Skin epidermis (tissue), 12 donors: ENCODE results near the gene ZFHX3.

Experiments
- H3K27ac ChIP-seq, 21 experiments: fragments of 200-600 bp; sonication (generic) in 11 of 21; one replicate each; pipeline ENCODE4 v1.5.0; 2020; ENCODE audit warnings: mild to moderate bottlenecking in 3 of 21, inconsistent platforms in 2 of 21, moderate library complexity in 2 of 21
- H3K4me3 ChIP-seq, 7 experiments: fragments of 200-600 bp; sonication (generic) in 2 of 7; one replicate each; pipeline ENCODE4 v1.5.0; 2020; ENCODE audit warnings: inconsistent platforms in 2 of 7, mild to moderate bottlenecking in 2 of 7, moderate library complexity in 1 of 7

The ZFHX3 gene

DNA sequence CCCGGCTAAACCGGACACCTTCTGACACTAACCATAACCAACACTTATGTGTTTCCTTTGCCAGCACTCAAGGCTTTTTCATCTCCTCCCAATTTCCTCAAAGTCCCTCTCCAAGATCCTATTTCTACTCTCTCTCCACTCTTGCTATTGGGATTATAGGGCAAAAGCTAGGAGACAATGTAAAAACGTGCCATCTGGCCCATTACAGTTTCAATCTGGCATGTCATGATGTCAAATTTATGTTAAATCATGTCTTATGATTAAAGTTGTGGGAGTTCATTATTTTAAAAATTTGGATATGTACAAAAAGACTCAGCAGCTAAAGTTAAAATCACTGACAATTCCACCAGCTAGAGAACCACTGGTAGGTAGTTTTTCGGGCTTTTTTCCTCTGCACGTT, 77.3 kb downstream of the ZFHX3 start:
- H3K27ac ChIP-seq, result no peak overlapping the region
- no peak overlapping the region for H3K4me3 ChIP-seq

DNA sequence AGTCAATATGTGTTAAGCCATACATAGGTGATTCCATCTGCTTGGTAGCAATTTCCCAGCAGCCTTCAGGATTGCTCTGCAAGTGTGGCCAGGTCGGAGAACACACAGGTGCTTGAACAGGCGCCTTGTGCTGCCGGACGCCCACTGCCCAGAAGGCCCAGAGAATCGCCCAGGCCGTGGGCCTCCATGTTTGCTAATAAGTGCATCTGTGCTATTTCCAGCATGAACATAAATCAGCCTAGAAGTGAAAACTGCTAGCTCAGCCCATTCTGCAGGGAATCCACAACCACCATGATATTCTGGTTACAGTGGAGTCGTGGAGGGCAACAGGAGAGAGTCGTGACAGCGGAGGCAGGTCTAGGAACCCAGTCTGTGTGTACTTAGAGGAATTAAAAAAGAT, 78.1 kb downstream of the ZFHX3 start:
- Histone ChIP-seq H3K4me3 (no peak overlapping the region), H3K27ac (no peak overlapping the region)

DNA sequence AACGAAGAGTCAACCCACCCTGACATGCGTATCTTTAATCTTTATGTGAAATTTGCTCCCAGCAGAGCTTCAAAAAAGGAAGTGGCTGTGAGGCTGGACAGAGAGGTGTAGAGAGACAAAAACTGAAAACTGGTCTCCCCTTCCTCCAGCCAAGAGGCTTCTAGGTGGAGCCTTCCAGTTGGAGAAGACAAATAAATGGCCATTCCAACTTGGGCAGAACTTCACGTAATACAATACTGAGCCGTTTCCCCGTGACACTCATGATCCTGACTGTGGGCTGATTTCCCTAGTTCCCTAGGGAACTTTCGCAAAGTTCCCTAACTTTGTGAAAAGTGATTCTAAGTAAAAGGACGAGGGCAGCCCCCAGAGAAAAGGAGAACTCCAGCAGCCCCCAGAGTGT, 78.8 kb downstream of the ZFHX3 start:
- H3K27ac ChIP-seq, result no peak overlapping the region
- no peak overlapping the region for H3K4me3 ChIP-seq

DNA sequence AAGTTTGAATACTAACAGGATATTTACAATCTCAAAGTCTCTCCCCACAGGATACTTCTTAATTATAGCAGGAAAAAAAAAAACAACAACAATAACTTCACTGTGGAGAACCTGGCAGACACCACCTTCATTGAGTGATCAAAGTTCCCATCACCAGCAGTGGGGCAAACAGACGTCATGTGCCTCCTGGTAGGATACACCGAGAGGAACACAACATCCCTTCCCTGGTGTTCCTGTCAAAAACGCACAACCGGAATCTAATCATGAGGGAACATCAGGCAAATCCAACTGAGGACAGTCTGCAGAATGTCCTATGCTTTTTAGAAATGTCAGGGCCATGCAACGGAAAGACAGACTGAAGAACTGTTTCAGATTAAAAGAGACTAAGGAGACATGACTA, 80.0 kb downstream of the ZFHX3 start:
- H3K4me3 ChIP-seq, result no peak overlapping the region
- no peak overlapping the region for H3K27ac ChIP-seq

DNA sequence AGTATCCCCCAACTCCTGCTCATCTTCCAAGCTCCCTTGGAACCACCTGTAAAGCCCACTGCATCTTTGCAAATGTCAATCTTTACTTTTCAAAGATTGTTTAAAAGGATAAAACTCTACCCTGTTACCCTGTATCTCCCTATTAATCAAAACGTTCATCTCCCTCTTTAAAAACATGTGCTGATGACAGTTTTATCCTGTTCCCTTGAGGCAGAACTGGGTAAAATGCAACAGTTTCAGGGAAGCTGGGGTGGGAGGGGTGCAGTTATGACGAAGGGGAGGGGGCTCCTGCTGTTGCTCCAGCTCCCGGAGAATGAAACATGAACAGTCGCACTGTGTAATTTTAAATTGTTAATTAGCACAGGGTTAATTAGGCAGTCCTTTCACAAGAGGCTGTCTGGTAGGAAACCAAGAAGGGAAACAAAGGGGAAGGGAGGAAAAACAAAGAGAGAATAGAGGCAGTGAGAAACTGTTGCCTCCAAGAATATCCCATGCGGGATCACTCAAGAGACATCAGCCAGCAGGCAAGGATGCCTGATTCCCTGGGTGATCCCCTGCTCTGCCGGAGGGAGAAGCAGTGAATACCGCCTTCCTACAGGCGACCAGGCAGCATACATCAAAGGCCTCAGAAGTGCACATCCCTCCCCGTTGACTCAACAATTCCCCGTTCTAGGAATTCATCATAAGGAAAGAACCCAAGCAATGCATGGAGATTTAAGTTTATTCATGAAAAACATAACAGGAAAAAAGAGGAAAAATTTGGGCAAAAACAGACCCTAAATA, 84.2 kb downstream of the ZFHX3 start:
- no peak overlapping the region for H3K4me3 ChIP-seq
- no peak overlapping the region for H3K27ac ChIP-seq

DNA sequence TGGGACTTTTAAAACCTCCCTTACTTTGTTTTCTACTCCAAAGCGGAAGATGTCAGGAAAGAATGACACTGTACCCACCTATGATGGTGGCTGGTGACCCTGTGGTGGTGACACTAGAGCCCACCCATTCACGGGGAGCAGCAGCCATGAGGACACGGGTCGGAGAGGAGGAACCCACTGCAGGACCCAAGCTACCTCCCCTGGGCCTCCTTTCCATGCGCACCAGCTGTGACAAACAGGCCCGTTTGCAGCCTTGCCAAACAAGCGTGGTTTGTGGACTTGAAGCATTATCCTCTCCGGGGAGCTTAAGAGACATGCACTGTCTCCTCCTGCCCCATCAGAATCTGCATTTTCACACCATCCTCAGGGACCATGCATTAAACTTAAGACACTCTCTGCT, 85.6 kb downstream of the ZFHX3 start:
- Histone ChIP-seq H3K4me3 (no peak overlapping the region), H3K27ac (no peak overlapping the region)

DNA sequence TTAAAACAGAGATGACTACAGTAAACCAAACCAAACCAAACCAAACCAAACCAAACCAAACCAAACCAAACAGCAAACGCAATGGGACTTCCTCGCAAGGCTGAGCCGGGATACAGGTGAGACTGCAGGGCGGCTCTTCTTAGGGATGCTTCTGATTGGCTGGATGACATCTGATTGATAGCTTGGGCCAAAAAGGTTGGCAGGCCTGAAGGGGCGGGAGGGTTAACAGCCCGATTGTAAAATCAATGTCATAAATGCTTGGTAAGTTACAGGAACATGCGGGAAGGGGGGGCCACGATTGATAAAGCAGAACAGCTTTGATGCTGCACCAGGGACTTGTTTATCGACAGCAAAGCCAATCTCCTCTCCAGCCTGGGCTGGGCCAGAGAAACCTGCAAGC, 86.1 kb downstream of the ZFHX3 start:
- H3K27ac ChIP-seq, result no peak overlapping the region
- no peak overlapping the region for H3K4me3 ChIP-seq

DNA sequence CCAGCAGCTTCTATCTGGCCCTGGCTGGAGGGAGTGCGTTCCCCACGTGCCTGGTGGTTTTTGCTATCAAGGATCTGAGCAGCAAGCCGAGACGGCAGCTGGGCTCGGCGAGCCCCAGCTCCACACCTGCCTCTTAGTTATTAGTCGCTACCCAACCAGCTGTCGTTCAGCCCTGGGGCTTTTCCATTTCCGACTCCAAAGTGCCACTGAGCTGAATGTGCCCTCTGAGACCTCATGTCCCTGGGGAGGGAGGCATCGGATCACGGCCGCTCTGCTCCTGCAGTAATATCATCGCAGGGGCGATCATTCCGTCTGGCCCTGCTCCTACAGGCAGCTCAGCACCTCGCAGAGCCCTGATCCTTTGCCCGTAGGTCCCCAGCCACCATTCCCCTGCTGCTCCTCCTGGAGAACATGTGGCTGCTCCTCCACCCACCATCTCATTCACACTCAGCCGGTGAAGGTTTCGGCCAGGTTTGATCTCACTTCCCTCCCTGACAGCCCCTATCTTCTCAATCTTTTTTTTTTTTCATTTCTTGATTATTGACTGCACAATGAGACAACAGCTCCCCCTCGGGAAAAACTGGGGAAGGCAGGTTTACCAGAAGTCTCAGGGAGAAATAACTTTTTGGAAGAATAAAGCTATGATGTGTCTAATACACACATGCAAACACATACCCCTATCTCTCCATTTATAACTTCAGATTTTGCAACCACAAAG, 86.7 kb downstream of the ZFHX3 start:
- no peak overlapping the region for H3K4me3 ChIP-seq

DNA sequence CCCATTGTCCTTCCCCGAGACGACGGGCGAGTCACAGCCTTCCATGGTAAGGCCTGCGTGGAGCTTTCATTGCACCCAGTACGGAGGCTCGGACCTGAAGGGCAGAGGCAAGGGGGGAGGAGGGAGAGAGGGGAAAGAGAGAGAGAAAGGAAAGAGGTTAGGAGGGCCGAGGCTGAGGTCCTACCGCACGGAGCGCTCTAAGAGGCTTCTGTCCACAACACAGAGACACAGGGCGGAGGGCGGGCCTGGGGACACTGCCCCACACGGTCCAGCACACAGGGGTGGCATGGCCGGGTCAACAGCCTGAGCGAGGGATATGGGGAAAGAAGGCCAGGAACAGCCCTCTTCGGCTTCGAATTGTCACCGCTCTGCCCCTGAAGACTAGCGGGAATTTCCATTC, 87.8 kb downstream of the ZFHX3 start:
- Histone ChIP-seq H3K27ac (no peak overlapping the region), H3K4me3 (no peak overlapping the region)

More for the DNA sequence above, 86.7 kb downstream of the ZFHX3 start:
- H3K27ac ChIP-seq, result no peak overlapping the region

DNA sequence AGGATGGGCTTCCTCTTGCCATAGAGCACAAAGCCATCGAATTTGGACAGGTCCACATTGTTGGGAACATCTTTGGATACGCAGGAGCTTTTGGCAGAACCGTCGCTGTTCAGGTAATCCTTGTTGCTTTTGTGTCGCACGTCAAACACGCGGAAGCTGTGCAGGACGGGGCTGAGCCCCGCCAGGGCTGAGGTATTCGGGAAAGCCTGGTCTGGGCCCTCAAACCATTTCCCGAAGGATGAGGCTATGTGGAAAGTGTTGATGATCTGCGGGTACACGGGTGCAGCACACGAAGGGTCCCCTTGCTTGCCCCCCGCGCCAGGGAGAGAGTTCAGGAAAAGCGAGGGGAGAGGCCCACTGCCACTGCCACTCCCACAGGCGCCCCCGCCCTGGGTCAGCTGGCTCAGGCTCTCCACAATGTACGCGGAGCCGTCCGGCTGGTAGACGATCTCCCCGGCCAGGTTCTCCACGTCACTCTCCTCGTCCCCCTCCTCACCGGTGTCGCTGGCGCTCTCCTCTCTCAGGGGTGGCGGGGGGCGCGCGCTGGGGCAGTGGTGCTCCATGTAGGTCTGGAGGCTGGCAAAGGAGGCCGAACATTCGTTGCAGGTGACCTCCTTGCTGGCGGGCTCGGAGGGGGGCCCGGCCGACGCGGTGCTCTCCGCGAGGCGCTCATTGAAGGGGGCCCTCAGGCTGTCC, 88.5 kb downstream of the ZFHX3 start:
- Histone ChIP-seq H3K27ac (no peak overlapping the region), H3K4me3 (no peak overlapping the region)

DNA sequence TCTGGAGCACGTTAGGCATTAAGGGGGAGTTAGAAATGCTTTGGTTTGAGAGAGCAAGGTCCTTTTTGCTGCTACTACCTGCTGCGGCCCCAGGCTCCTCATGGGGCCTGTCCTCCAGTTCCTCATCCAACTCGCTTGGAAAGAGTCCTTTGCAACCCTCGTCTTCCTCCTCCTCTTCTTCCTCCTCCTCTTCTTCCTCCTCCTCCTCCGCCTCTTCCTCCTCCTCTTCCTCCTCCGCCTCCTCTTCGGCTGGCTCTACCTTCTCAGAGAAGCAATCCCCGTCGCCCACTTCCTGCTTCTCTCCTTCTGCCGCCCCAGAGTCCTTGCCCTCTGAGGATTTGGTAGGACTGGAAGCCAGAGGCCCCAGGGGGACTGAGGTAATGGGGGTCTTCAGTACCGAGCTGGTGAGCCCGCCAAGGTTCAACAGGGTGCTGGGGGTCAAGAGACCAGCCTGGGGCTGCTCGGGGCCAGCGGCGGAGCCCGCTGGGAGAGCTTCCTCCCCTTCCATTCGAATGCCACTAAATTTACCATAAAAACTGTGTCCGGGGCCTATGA, 89.3 kb downstream of the ZFHX3 start:
- Histone ChIP-seq H3K4me3 (no peak overlapping the region), H3K27ac (no peak overlapping the region)

DNA sequence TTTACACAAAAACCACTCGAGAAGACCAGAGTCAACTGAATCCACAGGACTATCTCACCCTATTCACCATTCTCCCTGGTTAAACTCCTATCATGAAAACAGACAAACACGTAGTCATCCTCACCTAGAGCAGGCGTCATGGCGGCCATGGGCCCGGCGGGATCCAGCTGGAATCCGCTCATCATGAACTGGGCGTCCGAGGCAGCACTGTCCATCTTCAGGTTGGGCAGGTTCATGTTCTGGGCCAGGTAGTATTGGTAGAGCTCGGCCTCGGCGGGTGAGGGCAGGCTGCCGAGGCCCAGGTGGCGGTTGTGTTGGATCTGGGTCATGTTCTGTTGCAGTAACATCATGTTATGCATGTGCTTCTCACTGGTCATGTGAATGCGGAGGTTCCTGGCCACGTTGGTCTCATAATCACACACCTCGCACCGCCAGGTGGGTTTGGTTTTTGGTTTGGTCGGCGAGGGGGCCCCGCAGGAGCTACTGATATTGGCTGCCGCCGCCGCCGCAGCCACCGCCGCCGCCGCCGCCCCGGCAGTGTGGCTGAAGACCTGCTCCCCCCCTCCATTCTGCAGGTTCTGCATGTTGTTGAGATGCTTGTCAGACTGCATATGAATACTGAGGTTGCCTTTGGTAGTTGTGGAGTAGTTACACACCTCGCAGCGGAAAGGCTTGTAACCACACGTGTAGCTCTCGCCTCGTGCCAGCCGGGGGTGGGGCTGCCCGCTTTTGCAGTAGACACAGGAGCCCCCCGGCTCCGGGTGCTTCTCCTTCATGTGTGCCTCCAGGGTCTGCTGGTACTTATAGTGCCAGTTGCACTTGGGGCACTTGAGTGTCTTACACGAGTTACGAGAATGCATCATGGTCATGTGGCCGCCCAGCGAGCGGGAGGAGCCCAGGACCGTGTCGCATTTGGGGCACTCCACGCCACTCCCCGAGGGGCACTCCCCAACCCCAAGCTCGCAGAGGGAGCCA, 90.3 kb downstream of the ZFHX3 start:
- no peak overlapping the region for H3K27ac ChIP-seq
- H3K4me3 ChIP-seq, result no peak overlapping the region

DNA sequence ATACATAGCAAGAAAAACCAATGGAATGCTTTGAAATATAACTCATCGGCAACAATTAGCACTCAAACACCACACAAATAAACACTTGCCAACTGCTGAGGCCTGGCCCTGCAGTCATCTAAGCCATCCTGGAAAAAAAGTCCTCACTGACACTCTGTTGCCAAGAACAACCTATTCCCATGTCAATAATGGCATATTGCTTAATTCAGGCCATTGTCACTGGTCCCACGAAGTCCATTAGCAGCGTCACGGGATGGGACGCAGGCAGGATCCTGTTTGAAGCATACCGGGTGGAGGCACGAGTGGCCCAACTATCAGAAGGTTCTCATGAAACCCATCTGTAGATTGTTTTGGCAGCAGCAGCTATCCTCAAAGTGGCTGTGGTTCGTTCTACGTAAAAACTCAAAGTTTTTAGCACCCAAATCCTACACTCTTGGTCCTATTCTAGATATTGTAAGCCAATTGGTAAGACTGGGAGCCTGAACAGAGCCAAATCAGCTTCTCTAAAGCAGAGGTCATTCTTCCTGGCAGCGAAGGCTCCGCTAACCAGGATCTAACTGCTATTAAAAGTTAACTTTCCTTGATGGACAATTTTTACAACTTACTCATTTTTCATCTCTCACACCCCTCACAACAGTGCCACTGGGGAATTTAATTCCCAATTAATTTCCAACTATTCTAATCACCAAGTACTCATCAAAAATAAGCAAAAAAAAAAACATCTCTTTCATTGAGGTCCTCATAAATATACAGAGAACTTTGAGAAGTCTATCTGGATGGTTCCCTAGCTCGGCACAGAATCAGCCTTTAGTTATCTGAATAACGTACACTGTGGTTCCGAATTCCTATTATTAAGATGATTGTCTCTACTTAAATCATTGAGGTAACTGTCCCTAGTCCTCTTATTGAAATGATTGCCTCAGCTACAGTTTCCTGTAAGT, 91.5 kb downstream of the ZFHX3 start:
- H3K4me3 ChIP-seq, result no peak overlapping the region
- no peak overlapping the region for H3K27ac ChIP-seq

DNA sequence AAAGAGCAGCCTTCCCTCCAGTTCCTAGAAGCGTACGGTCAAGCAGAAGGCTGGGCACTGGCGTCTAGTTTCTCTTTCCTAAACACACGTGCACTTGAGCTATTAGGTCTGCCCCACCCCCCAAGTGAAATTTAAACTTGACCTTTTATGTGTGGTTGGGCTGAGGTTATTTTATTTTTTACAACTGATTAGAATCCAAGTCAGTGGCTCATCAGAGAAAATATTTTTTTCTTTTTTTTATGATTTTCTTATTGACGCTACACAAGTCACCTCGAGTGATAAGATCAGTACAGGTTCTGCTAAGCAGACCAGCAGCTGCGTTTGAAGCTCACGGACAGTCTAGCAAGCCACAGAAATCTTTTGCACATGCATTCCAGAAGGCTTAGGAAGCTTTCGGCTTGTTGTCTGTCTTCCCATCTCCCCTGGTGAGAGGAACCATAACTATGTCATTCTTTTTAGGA, 95.1 kb downstream of the ZFHX3 start:
- Histone ChIP-seq H3K27ac (no peak overlapping the region), H3K4me3 (no peak overlapping the region)

DNA sequence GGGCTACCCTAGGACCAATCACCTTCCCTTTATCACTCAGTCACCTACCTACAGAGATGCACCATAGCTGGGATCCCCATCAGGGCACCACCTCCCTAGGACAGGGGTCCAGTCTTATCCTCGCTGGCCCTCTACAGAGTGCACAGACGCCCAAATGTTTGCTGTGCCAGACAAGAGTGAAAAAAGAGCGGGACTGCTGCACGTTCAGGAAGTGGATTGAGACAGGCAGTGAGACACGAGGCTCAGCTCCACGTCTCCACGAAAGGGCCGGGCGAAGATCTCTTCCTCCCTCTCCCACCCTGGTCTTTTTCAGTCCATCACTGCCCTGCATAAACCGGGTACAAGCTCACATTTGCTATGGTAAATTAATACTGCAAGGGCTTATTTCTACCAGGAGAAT, 95.5 kb downstream of the ZFHX3 start:
- Histone ChIP-seq H3K27ac (no peak overlapping the region), H3K4me3 (no peak overlapping the region)

DNA sequence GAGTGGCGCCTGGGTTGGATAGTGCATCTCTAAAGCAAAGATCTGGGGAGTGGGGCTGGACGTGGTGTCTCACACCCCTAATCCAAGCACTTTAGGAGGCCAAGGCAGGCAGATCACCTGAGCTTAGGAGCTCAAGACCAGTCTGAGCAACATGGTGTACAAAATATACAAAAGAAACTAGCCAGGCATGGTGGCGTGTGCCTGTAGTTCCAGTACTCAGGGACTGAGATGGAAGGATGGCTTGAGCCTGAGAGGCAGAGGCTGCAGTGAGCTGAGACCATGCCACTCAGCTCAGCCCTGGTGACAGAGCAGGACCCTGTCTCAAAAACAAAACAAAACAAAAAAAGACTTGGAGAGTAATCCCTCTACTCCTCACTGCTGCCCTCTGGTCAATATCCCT, 96.0 kb downstream of the ZFHX3 start:
- no peak overlapping the region for H3K27ac ChIP-seq

DNA sequence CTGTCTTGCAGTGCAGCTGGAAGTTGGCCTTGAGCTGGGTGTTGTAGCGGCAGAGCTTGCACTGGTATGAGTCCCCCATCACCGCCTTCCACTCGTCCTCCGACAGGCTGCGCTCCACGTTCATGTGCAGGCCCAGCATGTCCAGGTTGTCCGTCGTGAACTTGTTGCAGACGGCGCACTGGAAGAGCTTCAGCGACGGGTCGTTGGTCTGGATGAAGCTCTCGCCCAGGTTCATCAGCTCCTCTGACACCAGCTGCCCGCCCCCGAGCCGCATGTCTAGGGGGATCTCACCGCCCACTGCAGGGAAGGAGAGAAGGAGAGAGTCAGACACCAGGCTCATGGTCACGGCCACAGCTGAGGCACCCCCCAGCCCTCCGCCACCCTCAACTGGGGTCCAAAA, 97.3 kb downstream of the ZFHX3 start:
- Histone ChIP-seq H3K27ac (no peak overlapping the region), H3K4me3 (no peak overlapping the region)

More for the DNA sequence above, 96.0 kb downstream of the ZFHX3 start:
- H3K4me3 ChIP-seq, result no peak overlapping the region

DNA sequence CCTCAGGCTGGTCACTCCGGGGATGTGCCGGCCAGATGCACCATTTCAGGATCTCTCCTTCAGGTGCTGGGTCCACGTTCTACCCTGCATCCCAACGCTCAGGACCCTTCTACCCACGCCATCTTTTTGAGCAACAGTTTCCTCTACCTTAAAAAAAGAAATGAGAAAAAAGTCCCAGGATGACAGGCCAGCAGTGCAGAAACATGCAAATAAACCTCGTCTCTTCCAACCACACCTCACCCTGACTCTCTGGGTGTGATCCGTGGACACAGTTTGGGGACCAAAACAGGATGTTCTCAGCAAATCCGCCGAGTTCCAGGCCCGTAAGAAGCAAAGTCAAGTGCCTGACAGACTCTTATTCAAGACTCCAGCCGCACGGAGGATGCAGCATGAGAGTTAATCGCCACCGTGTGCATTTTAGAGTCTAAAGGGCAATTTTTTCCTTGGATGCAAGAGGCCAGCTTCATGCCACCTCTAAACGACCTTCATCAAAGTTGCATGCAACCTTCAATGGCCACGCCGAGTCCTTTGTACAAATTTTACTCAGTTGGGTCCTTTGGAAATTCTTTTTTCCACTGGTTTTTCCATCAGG, 99.6 kb downstream of the ZFHX3 start:
- Histone ChIP-seq H3K4me3 (no peak overlapping the region), H3K27ac (no peak overlapping the region)
